ENCODE data around the gene HCRT.
A peak's percentile ranks its signal among the peaks of the same experiment; 100 is the strongest.

Gene HCRT

DNA sequence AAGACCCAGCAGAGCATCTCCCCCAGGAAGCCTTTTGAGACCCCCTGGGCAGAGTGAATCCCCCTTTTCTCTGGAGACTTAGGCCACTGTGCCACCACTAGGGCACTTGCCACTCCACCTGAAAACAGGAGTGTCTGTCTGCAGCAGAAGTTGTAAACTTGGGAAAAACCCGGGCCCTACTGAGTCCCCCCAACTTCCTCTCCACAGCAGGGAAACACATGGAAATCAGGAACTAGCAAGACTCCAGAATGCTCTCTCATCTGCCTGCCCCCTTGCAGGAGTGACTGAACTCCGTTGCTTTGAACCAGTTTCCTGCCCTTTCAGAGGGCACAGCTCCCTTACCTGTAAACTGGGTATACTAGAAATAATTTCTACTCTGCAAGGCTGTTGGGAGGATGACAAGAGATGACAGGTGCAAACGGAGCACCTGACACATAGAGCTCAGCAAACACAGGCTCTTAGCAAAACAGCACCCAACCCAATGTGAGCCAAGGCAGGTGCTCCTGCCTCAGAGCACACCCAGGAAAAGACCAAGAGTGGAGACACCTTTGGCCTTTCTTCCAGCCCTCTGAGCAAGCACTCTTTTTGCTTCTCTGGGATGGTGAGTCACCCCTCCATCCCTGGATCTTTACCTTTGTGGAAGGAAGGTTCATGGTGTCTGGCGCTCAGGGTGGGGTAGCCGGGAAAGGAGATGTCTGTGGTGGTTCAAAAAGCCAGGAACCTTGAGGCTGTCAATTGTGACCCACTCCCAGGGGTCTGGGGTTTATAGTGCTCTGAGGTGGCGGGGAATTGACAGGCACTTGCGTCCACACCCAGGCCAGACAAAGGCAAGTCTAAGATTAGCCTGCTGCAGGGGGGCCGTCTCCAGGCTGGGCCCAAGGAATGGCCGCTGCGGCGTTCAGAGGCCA is at the start of gene HCRT:
Gene HCRT (minus strand): TSS at position 740 of the 908 bp plus-strand sequence. CDS start 87 bp downstream, at position 653.
- peak within 1 kb of the TSS; percentile 92 for H3K4me2 ChIP-seq (ENCODE audit: low read length)
- TF ChIP-seq CTCF (IDR thresholded peaks at IDR 0.05; ENCODE audit: low read depth, low read length, poor library complexity, severe bottlenecking) = no peak
- no peak for TF ChIP-seq EZH2phosphoT487 (IDR thresholded peaks at IDR 0.05; ENCODE audit: borderline replicate concordance, low read length)
- no peaks in the 10 kb centered on the region for H4K20me1 ChIP-seq (ENCODE audit: control insufficient read depth, insufficient read depth, low read depth, low read length)
- no peaks in the 10 kb centered on the region for H3K79me2 ChIP-seq (ENCODE audit: control insufficient read depth, low read length)
- no peaks in the 10 kb centered on the region for H3F3A ChIP-seq (ENCODE audit: control insufficient read depth, insufficient read depth)
- peaks cover 11% of the 10 kb centered on the region for H3K27me3 ChIP-seq (ENCODE audit: control insufficient read depth, low read length)
- no peaks in the 10 kb centered on the region for H3K36me3 ChIP-seq (ENCODE audit: control insufficient read depth, low read length)
- no peak within 1 kb of the TSS for H3K27ac ChIP-seq (ENCODE audit: low read depth, low read length)
- H3K9me2 ChIP-seq (replicated peaks; ENCODE audit: control insufficient read depth, low read length) = no peaks in the 10 kb centered on the region
- H3K4me3 ChIP-seq (ENCODE audit: low read length) = peak within 1 kb of the TSS; percentile 87
- peaks cover 41% of the 10 kb centered on the region for H3K4me1 ChIP-seq (ENCODE audit: control insufficient read depth, low read length)
- no peaks in the 10 kb centered on the region for H3K9me3 ChIP-seq (ENCODE audit: control insufficient read depth, insufficient read depth, low read length)

- H3K4me2 ChIP-seq (ENCODE audit: low read length) = peak overlapping the region; percentile 27
- no peak overlapping the region for H3K27ac ChIP-seq (ENCODE audit: low read depth, low read length)
- H3K36me3 ChIP-seq (ENCODE audit: control insufficient read depth, low read length) = no peaks in the 10 kb centered on the region
- H3K9me3 ChIP-seq (ENCODE audit: control insufficient read depth, insufficient read depth, low read length) = no peaks in the 10 kb centered on the region
- H4K20me1 ChIP-seq (ENCODE audit: control insufficient read depth, insufficient read depth, low read depth, low read length) = 0 out of 2 replicates have a peak, but pooled peaks cover 5% of the 10 kb centered on the region
- H3K9me2 ChIP-seq (replicated peaks; ENCODE audit: control insufficient read depth, low read length) = no peaks in the 10 kb centered on the region
- TF ChIP-seq EZH2phosphoT487 (IDR thresholded peaks at IDR 0.05; ENCODE audit: borderline replicate concordance, low read length) = no peak
- no peak for TF ChIP-seq CTCF (IDR thresholded peaks at IDR 0.05; ENCODE audit: low read depth, low read length, poor library complexity, severe bottlenecking)
- H3F3A ChIP-seq (ENCODE audit: control insufficient read depth, insufficient read depth) = 0 out of 2 replicates have a peak, but pooled peaks cover 2% of the 10 kb centered on the region
- H3K27me3 ChIP-seq (ENCODE audit: control insufficient read depth, low read length) = no peaks in the 10 kb centered on the region
- no peak overlapping the region for H3K4me3 ChIP-seq (ENCODE audit: low read length)
- peaks cover 55% of the 10 kb centered on the region for H3K79me2 ChIP-seq (ENCODE audit: control insufficient read depth, low read length)
- peaks cover 27% of the 10 kb centered on the region for H3K4me1 ChIP-seq (ENCODE audit: control insufficient read depth, low read length)
Observed at GRCh38 chr17:42233994-42234393, 48.7 kb upstream of the HCRT start.

DNA sequence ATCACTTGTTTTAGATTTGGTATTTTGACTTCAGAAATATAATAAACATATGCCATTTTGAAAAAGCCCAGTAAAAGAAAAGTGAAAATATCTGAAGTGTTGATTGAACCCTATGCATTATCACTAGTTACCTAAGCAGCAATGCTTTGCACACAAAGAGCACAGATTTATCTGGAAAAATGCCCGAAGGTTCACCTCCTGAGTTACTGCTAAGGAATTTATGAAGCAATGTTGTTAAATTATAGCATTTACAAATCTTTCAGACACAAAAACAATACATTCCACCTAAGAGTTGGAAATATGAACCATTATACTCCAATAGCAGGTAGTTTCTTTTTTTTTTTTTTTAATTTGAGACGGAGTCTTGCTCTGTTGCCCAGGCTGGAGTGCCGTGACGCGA is 47.9 kb upstream of the HCRT start:
- Histone ChIP-seq H3K9me2 (replicated peaks; ENCODE audit: control insufficient read depth, low read length) (no peaks in the 10 kb centered on the region), H3K4me2 (ENCODE audit: low read length) (no peak overlapping the region), H3K79me2 (ENCODE audit: control insufficient read depth, low read length) (peaks cover 50% of the 10 kb centered on the region), H3K27me3 (ENCODE audit: control insufficient read depth, low read length) (no peaks in the 10 kb centered on the region), H3K36me3 (ENCODE audit: control insufficient read depth, low read length) (no peaks in the 10 kb centered on the region), H3K4me3 (ENCODE audit: low read length) (no peak overlapping the region), H4K20me1 (ENCODE audit: control insufficient read depth, insufficient read depth, low read depth, low read length) (0 out of 2 replicates have a peak, but pooled peaks cover 5% of the 10 kb centered on the region), H3K9me3 (ENCODE audit: control insufficient read depth, insufficient read depth, low read length) (no peaks in the 10 kb centered on the region), H3K4me1 (ENCODE audit: control insufficient read depth, low read length) (peaks cover 27% of the 10 kb centered on the region), H3K27ac (ENCODE audit: low read depth, low read length) (no peak overlapping the region), H3F3A (ENCODE audit: control insufficient read depth, insufficient read depth) (0 out of 2 replicates have a peak, but pooled peaks cover 2% of the 10 kb centered on the region)
- TF ChIP-seq EZH2phosphoT487 (IDR thresholded peaks at IDR 0.05; ENCODE audit: borderline replicate concordance, low read length) = no peak
- TF ChIP-seq CTCF (IDR thresholded peaks at IDR 0.05; ENCODE audit: low read depth, low read length, poor library complexity, severe bottlenecking) = no peak

Data from DOHH2 (cell line).